H1 (cell line): Measurements from ENCODE around the gene DYRK1A. TPM values are rescaled to one million over a fixed set of nuclear protein-coding genes. Genes with fewer than 3 reads are reported as not detected.

Experiments used
- CTCF ChIA-PET: fragments of 300-600 bp; sonication (Branson Sonifier 250); formaldehyde crosslinking; loops from one replicate; lab custom pipeline; 2021; ENCODE audit not compliant: partially characterized antibody; lab: Charles Lee
- POLR2A ChIA-PET: fragments of 300-600 bp; sonication (Branson Sonifier 250); formaldehyde crosslinking; loops from one replicate; lab custom pipeline; 2021; ENCODE audit warnings: inconsistent platforms; ENCODE audit not compliant: partially characterized antibody; lab: Charles Lee
- DNase-seq, 2 experiments: peaks; one replicate each; pipeline versions ENCODE4 v3.0.0 to v3.0.0-alpha.2; 2010 to 2022; ENCODE audit warnings: low spot score in 2 of 2, low read depth in 1 of 2, mixed read lengths in 1 of 2
- FAIRE-seq: peaks from 2 replicates; lab custom pipeline; 2011; peaks lifted over from hg19 to GRCh38; lab: Jason Lieb, UNC
- H2AFZ ChIP-seq: 2 replicates; pipeline ENCODE4 v1.8.1; 2012; ENCODE audit warnings: low read length, inconsistent platforms
- H2AK5ac ChIP-seq: 2 replicates; pipeline ENCODE4 v1.6.1; 2013; ENCODE audit warnings: low read depth, low read length
- H2BK120ac ChIP-seq: replicated peaks from 2 replicates; pipeline ENCODE3; 2013; ENCODE audit warnings: low read depth, low read length, inconsistent platforms
- H2BK12ac ChIP-seq: 2 replicates; pipeline ENCODE4 v1.6.1; 2013; ENCODE audit warnings: low read depth, low read length
- H2BK15ac ChIP-seq: 2 replicates; pipeline ENCODE4 v1.6.1; 2013; ENCODE audit warnings: low read length
- H2BK20ac ChIP-seq: 2 replicates; pipeline ENCODE4 v1.6.1; 2013; ENCODE audit warnings: low read length
- H2BK5ac ChIP-seq: 2 replicates; pipeline ENCODE4 v1.6.1; 2013; ENCODE audit warnings: low read depth, low read length
- H3K14ac ChIP-seq: 2 replicates; pipeline ENCODE4 v1.6.1; 2013; ENCODE audit warnings: inconsistent platforms; ENCODE audit not compliant: insufficient read length
- H3K18ac ChIP-seq: 2 replicates; pipeline ENCODE4 v1.6.1; 2013; ENCODE audit warnings: low read length; ENCODE audit errors: extremely low read depth
- H3K23ac ChIP-seq: 2 replicates; pipeline ENCODE4 v1.6.1; 2013; ENCODE audit warnings: inconsistent platforms; ENCODE audit not compliant: insufficient read length
- H3K23me2 ChIP-seq: 2 replicates; pipeline ENCODE4 v1.6.1; 2013; ENCODE audit warnings: low read depth, low read length
- H3K27ac ChIP-seq: 2 replicates; pipeline ENCODE4 v1.6.1; 2011; ENCODE audit warnings: low read depth, low read length, inconsistent platforms
- H3K27me3 ChIP-seq, 4 experiments: replicated peaks in 1 of 4; 1 replicate in 1 of 4; 2 replicates in 3 of 4; pipeline versions ENCODE4 v1.6.1 to v1.8.1; 2011 to 2013; ENCODE audit warnings: low read length in 3 of 4, mild to moderate bottlenecking in 3 of 4, inconsistent platforms in 2 of 4, mixed read lengths in 2 of 4, moderate library complexity in 1 of 4; ENCODE audit not compliant: control insufficient read depth in 3 of 4, insufficient read depth in 3 of 4; ENCODE audit errors: extremely low read depth in 1 of 4
- H3K36me3 ChIP-seq, 4 experiments: 2 replicates each; pipeline versions ENCODE4 v1.6.1 to v1.8.1; 2011 to 2013; ENCODE audit warnings: mild to moderate bottlenecking in 4 of 4, low read length in 3 of 4, moderate library complexity in 2 of 4, control low read depth in 1 of 4, inconsistent platforms in 1 of 4; ENCODE audit not compliant: insufficient read depth in 4 of 4, control insufficient read depth in 2 of 4
- H3K4ac ChIP-seq: replicated peaks from 2 replicates; pipeline ENCODE3; 2013; ENCODE audit warnings: low read length, low read depth, mixed read lengths, inconsistent platforms; ENCODE audit not compliant: insufficient read length
- H3K4me1 ChIP-seq, 4 experiments: replicated peaks in 1 of 4; 1 replicate in 1 of 4; 2 replicates in 3 of 4; pipeline versions ENCODE4 v1.6.1 to v1.8.1; 2011 to 2013; ENCODE audit warnings: low read length in 3 of 4, inconsistent platforms in 2 of 4, mixed read lengths in 1 of 4; ENCODE audit not compliant: insufficient read depth in 4 of 4, control insufficient read depth in 3 of 4
- H3K4me2 ChIP-seq, 2 experiments: 2 replicates each; pipeline versions ENCODE4 v1.6.1 to v1.8.1; 2011 to 2013; ENCODE audit warnings: low read depth in 2 of 2, low read length in 2 of 2, control low read depth in 1 of 2, inconsistent platforms in 1 of 2, mild to moderate bottlenecking in 1 of 2; ENCODE audit not compliant: insufficient read depth in 1 of 2
- H3K4me3 ChIP-seq, 4 experiments: fragments of 200-600, 300-600 bp in 1 of 4; sonication (generic), shearing (Covaris generic), sonication (Bioruptor Twin) in 1 of 4; 2 replicates each; pipeline versions ENCODE4 v1.5.1 to v1.8.1; 2011 to 2016; ENCODE audit warnings: low read length in 4 of 4, low read depth in 3 of 4, control low read depth in 2 of 4, inconsistent platforms in 2 of 4, mild to moderate bottlenecking in 2 of 4, mixed read lengths in 1 of 4, moderate library complexity in 1 of 4; ENCODE audit not compliant: insufficient read depth in 2 of 4; ENCODE audit errors: extremely low read depth in 1 of 4
- H3K56ac ChIP-seq: replicated peaks from 2 replicates; pipeline ENCODE3; 2013; ENCODE audit warnings: low read depth, mild to moderate bottlenecking, mixed read lengths, low read length, inconsistent platforms; ENCODE audit not compliant: insufficient read length
- H3K79me1 ChIP-seq: 2 replicates; pipeline ENCODE4 v1.6.1; 2013; ENCODE audit warnings: low read depth, low read length, control low read depth
- H3K79me2 ChIP-seq, 2 experiments: 2 replicates each; pipeline versions ENCODE4 v1.6.1 to v1.8.1; 2012 to 2013; ENCODE audit warnings: low read length in 2 of 2, mild to moderate bottlenecking in 2 of 2, inconsistent platforms in 1 of 2; ENCODE audit not compliant: insufficient read depth in 2 of 2, control insufficient read depth in 1 of 2
- H3K9ac ChIP-seq, 4 experiments: replicated peaks in 1 of 4; 1 replicate in 1 of 4; 2 replicates in 3 of 4; pipeline versions ENCODE4 v1.6.1 to v1.8.1; 2011 to 2013; ENCODE audit warnings: low read depth in 3 of 4, low read length in 3 of 4, control low read depth in 2 of 4, mild to moderate bottlenecking in 2 of 4, moderate library complexity in 2 of 4, inconsistent platforms in 1 of 4; ENCODE audit errors: extremely low read depth in 1 of 4
- H3K9me3 ChIP-seq, 2 experiments: 2 replicates each; pipeline versions ENCODE4 v1.6.1 to v1.8.1; 2012 to 2013; ENCODE audit warnings: mild to moderate bottlenecking in 2 of 2, moderate library complexity in 2 of 2, control low read depth in 1 of 2, inconsistent platforms in 1 of 2, low read depth in 1 of 2, low read length in 1 of 2, mixed read lengths in 1 of 2; ENCODE audit not compliant: insufficient read depth in 2 of 2
- H4K20me1 ChIP-seq, 2 experiments: replicated peaks in 1 of 2; 2 replicates each; pipeline versions ENCODE3 to v1.8.1; 2011 to 2013; ENCODE audit warnings: inconsistent platforms in 2 of 2, low read length in 2 of 2, mild to moderate bottlenecking in 1 of 2; ENCODE audit not compliant: insufficient read depth in 2 of 2, control insufficient read depth in 1 of 2
- H4K5ac ChIP-seq: 2 replicates; pipeline ENCODE4 v1.6.1; 2013; ENCODE audit warnings: low read length, low read depth, mixed read lengths, inconsistent platforms; ENCODE audit not compliant: insufficient read length
- H4K8ac ChIP-seq: 2 replicates; pipeline ENCODE4 v1.8.0; 2013; ENCODE audit warnings: mild to moderate bottlenecking, moderate library complexity, low read length, inconsistent platforms; ENCODE audit not compliant: insufficient read depth; ENCODE audit errors: extremely low read depth
- H4K91ac ChIP-seq: replicated peaks from 2 replicates; pipeline ENCODE3; 2013; ENCODE audit warnings: low read length, mixed read lengths, inconsistent platforms; ENCODE audit not compliant: insufficient read length
- CTCF ChIP-seq, 3 experiments: IDR thresholded peaks; 1 replicate in 2 of 3; 2 replicates in 1 of 3; pipeline versions ENCODE4 v1.5.1 to v1.6.1; 2011; ENCODE audit warnings: low read length in 3 of 3, mild to moderate bottlenecking in 3 of 3, inconsistent platforms in 2 of 3, low read depth in 1 of 3, moderate library complexity in 1 of 3; ENCODE audit not compliant: insufficient read depth in 1 of 3; ENCODE audit errors: control extremely low read depth in 1 of 3
- HDAC6 ChIP-seq: IDR thresholded peaks from one replicate; pipeline ENCODE4 v1.7.1; 2012; ENCODE audit warnings: low read depth, mild to moderate bottlenecking, inconsistent platforms, low read length, moderate library complexity
- KDM5A ChIP-seq: fragments of 200-600 bp; IDR thresholded peaks from 2 replicates; pipeline ENCODE4 v1.7.1; 2012; ENCODE audit warnings: mild to moderate bottlenecking, low read length, inconsistent platforms, mixed read lengths
- NANOG ChIP-seq: IDR thresholded peaks from 2 replicates; pipeline ENCODE4 v1.6.1; 2011; ENCODE audit warnings: low read length, low read depth, mild to moderate bottlenecking, inconsistent platforms; ENCODE audit not compliant: insufficient read depth, poor library complexity, severe bottlenecking
- RNF2 ChIP-seq: fragments of 200-900, 300-1000 bp; sonication (generic); IDR thresholded peaks from 2 replicates; pipeline ENCODE4 v1.7.1; 2016; ENCODE audit warnings: borderline replicate concordance, low read depth, mild to moderate bottlenecking, antibody characterized with exemption, low read length; ENCODE audit not compliant: poor library complexity, severe bottlenecking; ENCODE audit errors: missing control alignments
- SIRT6 ChIP-seq: IDR thresholded peaks from one replicate; pipeline ENCODE4 v1.7.1; 2012; ENCODE audit warnings: low read length, inconsistent platforms
- WGBS, 2 experiments: shearing (Covaris generic) in 1 of 2; methylation state at CpG; one replicate each; pipeline versions ENCODE4 v1.1.6 to v1.1.7; 2013 to 2015; ENCODE audit warnings: low lambda C conversion rate in 2 of 2, mixed read lengths in 2 of 2, inconsistent platforms in 1 of 2, low coverage in 1 of 2, missing lambda C conversion rate in 1 of 2; ENCODE audit not compliant: insufficient replicate concordance in 2 of 2, insufficient coverage in 1 of 2, insufficient read length in 1 of 2; ENCODE audit errors: extremely low coverage in 1 of 2, missing lambda C conversion rate in 1 of 2; 5-methylcytosine and 5-hydroxymethylcytosine counted together
- polyA plus RNA-seq, 7 experiments: library from polyadenylated mRNA; depleted of rRNA in 3 of 7; stranded (reverse) in 5 of 7; unstranded in 2 of 7; fragments of >200 nt in 5 of 7; fragments of 200-250 nt in 2 of 7; gene quantifications; 1 replicate in 5 of 7; 2 replicates in 1 of 7; 4 replicates in 1 of 7; pipeline versions ENCODE4 v1.2.1 to v1.2.3, GENCODE V29; 2011 to 2013; ENCODE audit warnings: missing spikeins in 2 of 7, mixed read lengths in 2 of 7
- total RNA-seq: library from RNA; stranded (reverse); fragmentation: NEBNext Ultra II Directional; extraction: Animal tissue kit (Norgen Biotek cat#: 25700); gene quantifications from 2 replicates; pipeline ENCODE4 v1.2.1, GENCODE V29; 2021

The DYRK1A gene
- total and polyA plus RNA-seq, 2 of the 8 experiments (the other 6 are each of a cell fraction or from before 2014, with no cell fraction given): 61.1 to 62.2 TPM

GRCh38 chr21:37563641-37564340, 197.2 kb downstream of the DYRK1A start:
- Histone ChIP-seq H3K56ac (peak overlapping the region; percentile 79), H4K91ac (peak overlapping the region; percentile 84), H3K36me3 (no peaks in the 10 kb centered on the region), H4K8ac (peak overlapping the region; percentile 91), H3K27ac (no peak overlapping the region), H2BK12ac (peak overlapping the region; percentile 94; the same call in 1 of the 2 replicates), H2BK15ac (peak overlapping the region; percentile 53; the same call in 1 of the 2 replicates), H3K4me1 (peaks cover 4 to 16% (median 12%) of the 10 kb centered on the region in 4 experiments), H3K23ac (no peak overlapping the region), H2BK5ac (peak overlapping the region; percentile 94), H3K14ac (no peak overlapping the region), H3K9me3 (peaks cover 0 to 9% of the 10 kb centered on the region in 2 experiments; a peak in 1 of 4 replicates), H4K5ac (peak overlapping the region; percentile 50), H2BK20ac (peak overlapping the region; percentile 92; the same call in 1 of the 2 replicates), H3K4me3 (peak overlapping the region in 3 of 4 experiments; percentile 10 to 47 (median 17); a peak in 5 of 8 replicates), H3K79me1 (no peaks in the 10 kb centered on the region), H2AFZ (peak overlapping the region; percentile 12; the same call in 1 of the 2 replicates), H3K18ac (peak overlapping the region; percentile 92), H3K9ac (peak overlapping the region in 2 of 4 experiments; percentile 42 to 45; a peak in 4 of 7 replicates), H3K4ac (peak overlapping the region; percentile 61), H2AK5ac (no peak overlapping the region; the same call in 1 of the 2 replicates), H4K20me1 (no peaks in the 10 kb centered on the region), H3K23me2 (peaks cover 5% of the 10 kb centered on the region; the same call in 1 of the 2 replicates), H3K4me2 (peak overlapping the region; percentile 55 to 74), H3K27me3 (peaks cover 0 to 7% (median 3%) of the 10 kb centered on the region in 4 experiments; a peak in 5 of 7 replicates), H2BK120ac (peak overlapping the region; percentile 91), H3K79me2 (no peaks in the 10 kb centered on the region)
- peak; percentile 85 to 87 for DNase-seq
- FAIRE-seq: no peak
- 59% methylated on average over 48 of the region's 67 CpGs; no CpG with 5 or more reads in 1 of the 2 experiments for WGBS, 2 experiments
- POLR2A ChIA-PET: interaction anchor here (0.8 to 3.3 kb wide), 12 partner anchors 8 to 198 kb away, joined by 3 to 26 read pairs (median 4); no protein-coding TSS in a partner anchor
- CTCF ChIA-PET: interaction anchor here (0.7 to 2.4 kb wide), 15 partner anchors 9 to 111 kb away, joined by 3 to 10 read pairs (median 4); no protein-coding TSS in a partner anchor
- no peak for TF ChIP-seq KDM5A
- peak in 1 of 3 experiments; percentile 12; a peak in 1 of 4 replicates for TF ChIP-seq CTCF (IDR thresholded peaks at IDR 0.05; ENCODE audit: control extremely low read depth in 1 of 3, insufficient read depth in 1 of 3, low read depth in 1 of 3, low read length in 3 of 3)
- TF ChIP-seq SIRT6: no peak
- peak; percentile 13 for TF ChIP-seq NANOG
- TF ChIP-seq HDAC6: no peak
- peak; percentile 36 for TF ChIP-seq RNF2
